HG02973 (cell line): ENCODE data around the gene KLHL36.

Experiments
- ATAC-seq: cut with Tn5 transposase; IDR thresholded peaks from one replicate; pipeline ENCODE4 v1.9.1; 2021; ENCODE audit warnings: moderate library complexity; ENCODE audit not compliant: unreplicated experiment

Gene KLHL36

DNA sequence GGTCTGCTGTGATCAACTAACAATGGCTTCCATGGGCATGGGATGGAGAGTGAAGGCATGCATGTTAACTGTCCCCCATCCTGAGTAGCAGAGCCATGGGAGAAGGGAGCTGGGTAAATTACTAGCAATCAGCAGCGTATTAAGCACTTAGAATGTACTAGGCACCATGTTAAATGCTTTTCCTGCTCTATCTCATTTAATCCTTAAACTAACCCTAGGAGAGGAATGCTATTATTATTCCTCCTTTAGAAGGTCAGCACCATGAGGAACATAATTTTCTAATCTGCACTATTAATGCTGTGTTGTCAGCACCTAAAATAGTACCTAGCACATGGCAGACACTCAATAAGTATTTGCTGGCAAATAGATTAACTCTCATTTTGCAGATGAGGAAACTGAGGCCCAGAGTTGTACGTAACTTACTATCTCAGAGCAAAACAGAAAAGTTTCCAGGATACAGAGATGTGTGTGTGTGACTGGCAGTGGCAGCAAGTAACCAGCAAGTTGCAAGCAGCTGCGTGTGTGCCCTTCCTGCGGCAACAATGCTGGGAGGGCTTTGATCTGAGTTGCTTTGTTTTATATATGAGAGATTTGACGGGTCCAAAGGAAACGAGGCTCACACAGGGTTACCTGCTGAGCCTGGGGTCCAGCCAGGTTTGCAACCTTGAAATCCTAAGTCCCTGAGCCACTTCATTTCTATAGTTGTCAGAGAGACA is 6.5 kb upstream of the KLHL36 start:
- no peak for ATAC-seq

DNA sequence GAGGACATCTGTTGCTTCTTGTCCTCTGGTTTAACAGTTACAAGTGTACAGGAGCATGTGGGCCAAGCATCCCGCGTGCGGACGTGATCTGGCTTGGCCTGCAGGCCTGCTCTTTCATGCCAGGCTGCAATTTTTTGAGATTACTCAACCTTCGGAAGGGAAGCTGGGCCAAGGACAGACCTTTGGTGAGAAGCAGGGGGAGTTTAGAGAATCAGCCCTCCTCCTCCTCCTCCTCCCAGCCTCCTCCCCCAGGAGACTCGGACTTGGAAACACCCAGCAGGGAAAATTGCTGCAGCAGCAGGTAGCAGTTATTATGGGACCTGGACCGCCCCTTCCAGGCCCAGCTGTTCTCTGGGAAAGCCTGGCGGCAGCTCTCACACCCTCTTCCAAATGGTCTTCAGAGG is 5.1 kb upstream of the KLHL36 start:
- ATAC-seq: no peak

DNA sequence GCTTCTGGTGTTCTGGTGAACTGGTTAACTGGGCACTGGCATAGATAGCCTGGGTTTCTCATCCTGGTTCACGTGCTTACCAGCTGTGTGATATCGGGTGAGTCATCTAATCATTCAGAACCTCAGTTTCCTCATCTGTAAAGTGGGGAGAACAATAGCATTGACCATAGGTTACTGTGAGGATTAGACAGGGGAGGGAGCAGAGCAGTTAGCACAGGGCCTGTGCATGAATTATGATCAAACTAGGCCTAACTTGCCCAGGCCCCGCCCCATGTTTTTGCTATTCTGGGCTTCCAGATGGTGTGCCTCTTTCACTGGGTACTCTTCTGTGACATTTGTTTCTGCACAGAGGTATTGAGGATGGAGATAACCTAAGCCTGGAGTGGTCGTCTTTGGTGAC is 4.6 kb upstream of the KLHL36 start:
- no peak for ATAC-seq

DNA sequence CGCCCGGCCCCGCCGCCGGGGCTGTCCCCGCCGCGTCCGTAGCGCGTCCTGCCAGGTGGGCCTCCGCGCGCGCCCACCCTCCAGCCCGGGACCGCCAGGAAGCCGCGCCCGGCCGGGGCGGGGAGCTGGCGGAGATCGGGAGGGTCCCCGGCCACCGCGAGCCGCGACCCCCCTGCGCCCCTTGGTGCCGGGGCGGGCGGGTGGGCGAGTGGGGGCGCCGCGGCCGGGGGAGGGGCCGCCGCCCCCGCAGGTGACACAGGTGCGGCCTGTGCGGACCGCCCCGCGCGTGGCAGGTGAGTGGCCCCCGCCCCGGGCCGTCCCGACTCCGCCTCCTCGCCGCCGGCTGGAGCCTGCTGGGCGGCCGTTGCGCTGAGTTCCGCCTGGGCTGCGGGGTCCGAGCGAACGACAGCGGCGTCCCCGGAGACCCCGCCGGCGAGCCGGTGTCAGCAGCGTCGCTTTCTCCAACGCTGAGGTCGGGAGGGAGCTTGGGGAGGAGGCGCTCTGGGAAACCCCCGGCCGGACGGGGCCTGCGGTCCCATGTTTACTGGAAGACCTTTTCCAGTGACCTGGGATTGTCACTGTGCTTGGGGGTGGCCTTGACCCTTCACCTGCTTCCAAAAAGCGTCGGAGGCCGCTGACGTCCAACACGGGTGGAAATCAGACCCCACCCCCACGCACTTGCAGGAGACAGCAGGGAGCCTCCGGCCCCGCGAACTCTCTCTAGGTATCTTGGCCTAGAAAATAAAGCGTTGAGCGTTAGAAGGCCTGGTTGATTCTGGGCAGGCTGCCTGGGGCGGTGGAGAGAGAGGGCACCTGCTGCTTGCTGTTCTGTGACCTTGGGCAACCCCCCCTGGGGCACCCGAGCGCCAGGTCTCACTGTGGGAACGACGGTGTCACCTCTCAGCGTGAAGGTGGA is 542 bp downstream of the KLHL36 start:
- peak; percentile 64 for ATAC-seq

DNA sequence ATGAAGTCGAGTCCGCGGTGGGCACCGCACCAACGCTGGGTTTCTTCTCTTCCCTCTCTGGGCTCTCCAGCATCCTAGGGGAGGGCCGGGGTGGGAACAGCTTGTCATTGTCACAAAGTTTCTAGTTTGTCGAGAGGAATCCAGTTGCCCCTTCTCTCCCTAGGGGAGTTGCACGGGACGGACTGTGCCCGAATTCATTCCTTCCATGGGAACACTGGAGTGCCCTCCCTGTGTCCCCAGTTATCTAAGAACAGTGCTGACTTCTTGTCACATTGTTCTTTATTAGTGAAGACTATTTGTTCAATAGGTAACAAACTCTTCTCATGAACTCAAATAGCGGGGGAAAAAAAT is 1.2 kb downstream of the KLHL36 start:
- ATAC-seq: no peak

DNA sequence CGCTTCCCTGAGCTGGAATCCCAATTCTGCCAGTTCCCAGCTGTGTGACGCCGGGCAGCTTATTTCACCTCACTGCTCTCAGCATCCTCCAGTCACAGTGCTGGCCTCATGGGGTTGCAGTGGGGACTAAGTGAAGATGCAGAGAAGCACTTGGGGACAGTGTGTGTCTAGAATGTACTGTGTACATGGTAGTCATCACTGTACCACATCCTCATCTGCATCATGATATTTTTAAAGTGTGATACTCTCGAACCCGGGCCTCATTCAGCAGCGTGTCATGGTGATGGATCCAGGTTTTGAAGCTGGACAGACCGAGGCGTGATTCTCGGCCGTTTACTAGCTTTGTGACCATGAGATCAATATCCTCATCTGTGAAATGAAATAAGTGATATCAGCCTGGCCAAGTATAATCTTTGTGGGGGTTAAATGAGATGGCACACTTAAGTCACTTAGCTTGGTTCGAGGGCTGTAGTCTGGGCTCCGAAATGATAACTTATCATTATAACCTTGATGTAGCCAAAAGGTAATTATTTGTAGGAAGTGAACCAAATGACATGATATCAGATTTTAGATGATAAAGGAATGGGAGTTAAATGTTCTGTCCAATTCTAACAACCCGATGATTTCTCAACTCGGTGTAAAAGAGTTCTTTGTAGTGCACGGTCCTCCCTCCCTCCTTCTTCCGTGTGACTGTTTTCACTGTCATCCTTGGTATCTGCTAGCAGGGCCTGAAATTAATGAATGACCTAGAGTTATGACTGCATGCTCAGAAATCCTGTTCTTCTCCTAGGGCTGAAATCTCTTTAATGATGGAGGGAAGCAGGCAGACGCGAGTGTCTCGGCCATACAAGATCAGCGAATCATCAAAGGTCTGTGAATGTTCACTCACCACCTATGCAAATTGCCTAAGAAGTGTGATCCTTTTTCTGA is 2.0 kb downstream of the KLHL36 start:
- ATAC-seq: no peak

DNA sequence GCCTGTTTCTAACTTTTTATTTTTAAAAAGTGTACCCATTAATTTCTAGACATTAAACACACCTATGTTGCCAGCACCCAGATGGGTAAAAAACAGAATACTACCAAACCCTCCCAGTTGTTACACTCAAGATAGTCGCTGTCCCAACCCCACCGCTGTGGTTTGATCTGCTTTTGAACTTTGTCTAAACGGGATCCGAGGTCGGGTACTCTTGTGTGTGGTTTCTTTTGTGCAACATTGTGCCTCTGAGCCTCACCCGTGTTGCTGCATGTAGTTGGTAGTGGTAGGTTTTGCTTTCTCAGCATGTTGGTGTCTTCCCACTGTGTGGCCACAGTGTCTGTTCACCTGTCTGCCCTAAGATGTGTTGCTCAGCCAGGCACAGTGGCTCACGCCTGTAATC is 4.3 kb downstream of the KLHL36 start:
- no peak for ATAC-seq

DNA sequence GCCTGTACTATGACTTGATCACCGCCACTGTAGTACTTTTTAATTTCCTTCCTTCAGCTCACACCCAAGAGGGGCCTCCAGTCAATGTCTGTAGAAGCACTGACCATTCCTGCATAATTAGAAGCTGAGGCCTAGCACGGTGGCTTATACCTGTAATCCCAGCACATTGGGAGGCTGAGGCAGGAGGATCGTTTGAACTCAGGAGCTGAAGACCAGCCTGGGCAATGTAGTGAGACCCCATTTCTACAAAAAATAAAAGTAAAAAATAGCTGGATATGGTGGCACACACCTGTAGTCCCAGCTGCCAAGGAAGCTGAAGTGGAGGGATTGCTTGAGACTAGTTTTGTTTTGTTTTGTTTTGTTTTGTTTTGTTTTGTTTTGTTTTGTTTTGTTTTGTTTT is 5.9 kb downstream of the KLHL36 start:
- no peak for ATAC-seq

DNA sequence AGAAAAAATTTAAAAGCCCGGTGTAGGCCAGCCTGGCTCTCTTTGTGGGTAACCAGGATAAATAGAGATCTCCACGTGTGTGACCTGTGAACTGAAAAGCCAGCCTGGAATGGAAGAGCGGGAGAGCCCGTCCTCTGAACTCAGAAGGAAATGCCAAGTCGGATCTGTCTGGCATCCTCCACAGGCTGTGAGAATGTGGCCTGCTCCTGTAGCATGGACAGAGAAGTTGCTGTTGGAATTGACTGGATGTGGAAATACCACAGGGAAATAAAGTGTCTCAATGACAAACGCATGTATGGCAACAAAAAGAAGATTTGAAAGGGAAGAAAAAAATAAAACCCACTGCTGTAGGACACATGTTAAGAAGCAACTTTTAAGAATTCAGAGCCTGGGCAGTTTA is 6.7 kb downstream of the KLHL36 start:
- no peak for ATAC-seq

DNA sequence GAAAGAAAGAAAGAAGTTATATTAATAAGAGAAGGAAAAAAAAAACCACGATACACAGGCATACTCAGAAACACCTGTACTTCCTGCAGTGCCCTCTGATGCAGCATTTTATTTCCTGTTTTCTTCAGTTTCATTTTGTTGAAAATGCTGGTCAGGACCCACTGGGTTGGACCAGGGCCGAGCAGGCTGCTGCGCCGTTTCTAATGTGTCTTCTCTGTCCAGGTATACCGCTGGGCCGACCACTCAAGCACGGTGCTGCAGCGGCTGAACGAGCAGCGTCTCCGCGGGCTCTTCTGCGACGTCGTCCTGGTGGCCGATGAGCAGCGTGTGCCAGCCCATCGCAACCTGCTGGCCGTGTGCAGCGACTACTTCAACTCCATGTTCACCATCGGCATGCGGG is 8.3 kb downstream of the KLHL36 start:
- ATAC-seq: no peak

DNA sequence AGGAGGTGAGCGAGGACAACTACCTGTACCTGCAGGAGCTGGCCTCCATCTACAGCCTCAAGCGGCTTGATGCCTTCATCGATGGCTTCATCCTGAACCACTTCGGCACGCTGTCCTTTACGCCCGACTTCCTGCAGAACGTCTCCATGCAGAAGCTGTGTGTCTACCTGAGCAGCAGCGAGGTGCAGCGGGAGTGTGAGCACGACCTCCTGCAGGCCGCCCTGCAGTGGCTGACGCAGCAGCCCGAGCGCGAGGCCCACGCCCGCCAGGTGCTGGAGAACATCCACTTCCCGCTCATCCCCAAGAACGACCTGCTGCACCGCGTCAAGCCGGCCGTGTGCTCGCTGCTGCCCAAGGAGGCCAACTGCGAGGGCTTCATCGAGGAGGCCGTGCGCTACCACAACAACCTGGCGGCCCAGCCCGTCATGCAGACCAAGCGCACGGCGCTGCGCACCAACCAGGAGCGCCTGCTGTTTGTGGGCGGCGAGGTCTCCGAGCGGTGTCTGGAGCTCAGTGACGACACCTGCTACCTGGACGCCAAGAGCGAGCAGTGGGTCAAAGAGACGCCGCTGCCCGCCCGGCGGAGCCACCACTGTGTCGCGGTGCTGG is 9.0 kb downstream of the KLHL36 start:
- no peak for ATAC-seq

DNA sequence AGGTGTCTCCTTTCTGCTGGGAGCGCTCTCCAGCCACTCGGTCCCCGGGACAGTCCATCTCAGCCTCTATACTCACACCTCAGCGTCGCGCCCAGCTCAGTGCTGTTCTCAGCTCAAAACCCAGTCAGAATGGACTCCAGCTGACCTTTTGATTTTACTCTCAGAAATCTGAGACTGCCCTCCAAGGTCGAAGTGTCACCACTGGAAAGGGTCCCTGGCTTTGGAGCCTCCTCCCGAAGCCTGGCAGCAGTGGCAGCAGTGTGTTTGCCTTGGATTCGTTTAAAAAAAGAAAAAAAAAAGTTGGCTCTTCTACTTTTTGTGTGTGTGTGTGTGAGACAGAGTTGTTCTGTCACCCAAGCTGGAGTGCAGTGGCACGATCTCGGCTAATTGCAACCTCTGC is 10.4 kb downstream of the KLHL36 start:
- ATAC-seq: no peak

DNA sequence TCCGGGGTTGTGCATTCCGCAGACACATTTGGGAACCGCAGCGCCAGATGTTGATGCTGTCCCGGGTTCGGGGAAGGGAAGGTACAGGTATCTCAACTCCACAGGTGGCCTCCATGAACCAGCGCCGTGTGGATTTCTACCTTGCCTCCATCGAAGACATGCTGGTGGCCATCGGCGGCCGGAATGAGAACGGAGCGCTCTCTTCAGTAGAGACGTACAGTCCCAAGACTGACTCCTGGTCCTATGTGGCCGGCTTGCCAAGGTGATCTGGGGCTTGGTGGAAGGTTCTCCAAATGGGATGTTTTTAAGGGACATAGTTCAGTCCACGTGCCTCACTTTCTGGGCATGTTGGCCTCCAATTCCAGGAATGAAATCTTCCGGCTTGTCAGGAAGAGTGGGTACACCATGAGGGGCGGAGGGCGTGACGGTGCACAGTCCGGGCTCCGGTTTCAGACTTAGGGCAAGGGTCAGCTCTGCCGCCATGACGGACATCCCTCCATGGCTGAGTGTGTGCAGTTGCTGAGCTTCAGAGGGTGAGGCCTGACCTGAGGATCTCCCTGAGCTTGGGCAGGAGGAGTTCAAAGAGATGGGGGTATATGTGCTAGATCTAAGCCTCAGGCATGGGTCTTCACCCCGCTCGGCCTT is 11.5 kb downstream of the KLHL36 start:
- ATAC-seq: no peak

DNA sequence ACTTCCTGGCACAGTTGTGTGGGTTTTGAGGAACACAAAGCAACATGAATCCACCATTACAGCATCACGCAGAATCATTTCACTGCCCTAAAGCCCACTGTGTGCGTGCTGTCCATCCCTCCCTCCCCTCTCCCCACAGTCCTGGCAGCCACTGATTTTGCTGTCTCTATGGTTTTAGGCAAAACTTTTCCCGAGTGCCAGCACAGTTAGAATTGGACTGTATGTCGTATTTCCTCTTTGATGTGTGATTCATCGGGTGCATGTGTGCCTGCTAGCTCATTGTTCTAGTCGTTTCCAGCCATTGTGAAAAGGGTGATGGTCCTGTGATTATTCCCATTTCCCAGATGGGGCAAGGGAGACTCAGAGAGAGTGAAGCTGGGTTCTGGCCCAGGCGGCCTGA is 12.7 kb downstream of the KLHL36 start:
- no peak for ATAC-seq

DNA sequence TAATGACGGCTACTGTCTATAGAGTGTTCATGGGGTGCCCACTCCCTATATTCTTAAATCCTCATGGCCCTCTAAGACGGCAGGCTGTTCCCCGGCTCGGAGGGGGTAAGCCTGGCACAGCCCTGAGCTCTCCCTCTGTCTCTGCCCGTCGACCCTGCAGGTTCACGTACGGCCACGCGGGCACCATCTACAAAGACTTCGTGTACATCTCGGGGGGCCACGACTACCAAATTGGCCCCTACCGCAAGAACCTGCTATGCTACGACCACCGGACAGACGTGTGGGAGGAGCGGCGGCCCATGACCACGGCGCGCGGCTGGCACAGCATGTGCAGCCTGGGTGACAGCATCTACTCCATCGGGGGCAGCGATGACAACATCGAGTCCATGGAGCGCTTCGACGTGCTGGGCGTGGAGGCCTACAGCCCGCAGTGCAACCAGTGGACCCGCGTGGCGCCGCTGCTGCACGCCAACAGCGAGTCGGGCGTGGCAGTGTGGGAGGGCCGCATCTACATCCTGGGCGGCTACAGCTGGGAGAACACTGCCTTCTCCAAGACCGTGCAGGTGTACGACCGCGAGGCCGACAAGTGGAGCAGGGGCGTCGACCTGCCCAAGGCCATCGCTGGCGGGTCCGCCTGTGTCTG is 13.2 kb downstream of the KLHL36 start:
- ATAC-seq: no peak

DNA sequence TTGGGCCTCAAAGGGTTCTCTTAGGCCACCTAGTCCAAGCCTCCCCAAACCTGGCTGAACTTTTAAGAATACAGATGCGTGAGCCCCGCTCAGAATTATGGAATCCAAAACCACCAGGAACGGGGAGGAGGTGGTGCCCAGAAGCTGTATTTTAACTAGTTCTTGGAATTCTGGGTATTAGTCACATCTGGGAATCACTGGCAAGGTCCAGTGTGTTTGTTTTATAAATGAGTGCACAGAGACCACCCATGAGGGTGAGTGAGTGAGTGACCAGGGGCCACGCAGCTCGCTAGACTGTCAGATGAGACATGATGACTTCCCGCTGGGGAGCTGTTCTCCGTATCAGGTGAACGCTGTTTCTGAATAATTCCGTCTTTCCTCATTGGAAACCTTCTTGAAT is 14.2 kb downstream of the KLHL36 start:
- no peak for ATAC-seq

DNA sequence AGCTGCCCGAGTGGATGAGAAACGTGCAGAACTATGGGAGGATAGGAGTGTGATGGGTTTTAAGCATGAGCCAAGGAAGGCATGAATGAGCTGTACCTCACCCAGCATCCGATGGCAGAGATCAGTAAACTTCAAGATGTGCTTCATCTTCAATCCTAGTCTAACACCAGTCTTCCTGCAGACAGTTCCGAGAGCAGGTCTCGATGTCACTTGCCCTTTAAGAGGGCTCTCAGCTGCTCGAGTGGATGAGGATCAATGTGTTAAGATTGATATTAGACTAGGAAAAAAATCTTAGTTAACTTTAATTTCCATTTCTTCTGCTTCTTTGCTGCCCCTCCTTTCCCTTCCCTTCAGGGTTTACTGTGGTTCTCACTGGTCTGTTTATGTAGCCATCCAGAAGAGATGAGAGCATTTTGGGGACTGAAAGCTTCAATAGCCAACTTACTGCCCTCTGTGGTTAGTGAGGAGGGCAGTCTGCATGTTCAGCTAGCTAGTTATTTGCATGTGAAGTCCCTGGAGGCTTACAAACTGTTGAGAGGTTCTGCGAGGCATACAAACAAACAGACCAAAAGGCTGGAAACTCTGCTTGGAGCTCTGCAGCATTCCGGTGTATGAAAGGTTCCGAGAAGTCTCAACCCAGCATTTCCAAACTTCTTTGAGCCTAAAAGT is 15.3 kb downstream of the KLHL36 start:
- peak; percentile 55 for ATAC-seq

DNA sequence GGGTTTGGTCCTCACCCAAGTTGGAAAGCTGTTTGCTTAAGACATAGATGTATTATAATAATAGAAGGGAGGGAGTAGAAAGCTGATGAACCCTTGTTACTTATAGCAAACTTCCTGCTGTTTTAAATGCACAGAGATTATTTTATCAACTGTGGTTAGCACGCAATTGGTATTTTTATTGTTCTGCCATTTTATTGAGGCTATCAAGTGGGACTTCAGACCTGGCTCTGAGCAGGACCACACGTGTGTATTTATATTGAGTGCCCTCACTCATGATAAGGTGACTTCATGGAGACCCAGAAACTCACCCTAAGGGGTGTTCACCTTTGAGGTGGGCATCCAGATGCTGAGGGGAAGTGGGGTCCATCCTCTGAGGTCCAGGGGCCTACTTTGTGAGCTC is 17.0 kb downstream of the KLHL36 start:
- ATAC-seq: no peak

DNA sequence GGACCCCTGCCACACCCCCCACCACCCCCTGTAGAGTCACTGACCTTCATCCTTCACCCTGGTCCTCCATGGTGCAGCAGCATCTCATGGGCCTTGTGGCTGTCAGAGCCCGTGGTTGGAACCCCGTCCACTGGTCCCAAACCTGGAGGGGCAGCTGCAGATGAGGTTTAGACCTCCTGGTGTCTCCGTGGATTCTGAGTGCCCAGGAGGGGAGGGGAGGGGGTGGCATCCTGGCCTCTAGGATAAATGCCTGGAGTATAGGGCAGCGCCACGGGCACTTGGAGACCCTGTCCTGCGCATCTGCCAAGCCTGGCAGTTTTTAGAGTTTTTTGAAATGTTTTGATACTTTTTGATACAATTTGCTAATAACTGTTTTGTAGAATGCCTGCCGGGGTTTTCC is 17.5 kb downstream of the KLHL36 start:
- no peak for ATAC-seq
